Hematopoietic multipotent progenitor cell treated with erythropoietin and hydrocortisone succinate and interleukin-3 and kit ligand, for 4 days (in vitro differentiated cells): ENCODE results near the gene HPSE2.
"Not testable (repeated sequence)": the region's sequence is repeated elsewhere in the genome, so short reads cannot be mapped to it uniquely, and the experiment has no call there.

Experiments
- DNase-seq: peaks from one replicate; pipeline ENCODE4 v3.0.0-alpha.2; 2015

HPSE2 gene

DNA sequence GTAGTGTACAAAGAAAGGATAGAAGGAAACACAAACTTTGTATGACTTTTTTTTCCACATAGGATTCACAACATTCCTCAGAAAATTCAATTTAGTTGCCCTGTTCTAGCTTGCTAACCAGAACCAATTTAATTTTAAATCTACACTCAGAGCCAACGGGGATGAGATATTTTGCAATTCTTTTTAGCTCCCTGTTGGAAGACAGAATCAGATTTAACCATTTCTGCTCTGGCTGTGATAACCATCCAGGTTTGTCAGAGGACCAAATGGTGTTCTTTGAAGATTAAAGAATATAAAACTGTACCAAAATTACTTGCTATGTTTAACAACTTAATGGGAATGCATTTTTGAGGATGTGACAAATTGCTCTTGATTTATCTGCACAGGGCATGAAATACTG lies 319.7 kb downstream of the HPSE2 start:
- no peak for DNase-seq

DNA sequence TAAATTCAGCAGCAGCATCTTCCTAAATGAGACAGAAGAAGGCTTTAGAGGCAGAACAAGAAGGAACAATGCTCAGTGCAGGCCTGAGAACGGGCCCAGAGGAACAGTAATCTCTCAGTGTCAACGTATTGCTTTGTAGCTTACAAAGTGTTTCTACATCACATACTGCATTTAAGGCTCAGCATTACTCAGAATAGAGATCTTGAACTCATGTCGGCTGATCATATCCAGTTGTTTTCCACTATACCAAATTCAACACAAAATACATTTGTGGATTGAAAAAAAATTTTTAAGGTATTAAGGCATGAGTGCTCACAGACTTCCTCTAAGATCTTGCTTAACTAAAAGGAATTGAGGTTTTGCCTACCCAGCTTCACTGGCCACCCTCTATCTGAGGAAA lies 325.1 kb downstream of the HPSE2 start:
- DNase-seq: no peak

DNA sequence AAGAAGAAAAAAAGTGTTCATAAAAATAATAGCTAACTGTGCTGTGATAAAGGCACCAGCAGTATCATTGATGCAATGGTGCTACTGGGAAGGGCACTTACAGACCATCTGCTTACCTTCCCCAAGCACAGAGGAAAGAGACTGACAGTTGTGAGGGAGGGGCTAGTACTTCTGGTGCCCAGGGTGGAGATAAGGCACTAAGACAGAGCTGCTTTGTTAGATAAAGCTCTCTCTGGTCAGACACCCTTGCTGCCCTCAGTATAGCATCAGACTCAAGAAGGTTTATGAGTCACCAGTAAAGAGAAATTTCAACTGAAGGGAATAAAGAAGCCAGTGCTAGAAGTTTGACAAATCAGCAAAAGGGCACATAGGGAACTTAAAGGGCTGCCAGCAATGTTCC lies 325.6 kb downstream of the HPSE2 start:
- DNase-seq: peak; percentile 98

DNA sequence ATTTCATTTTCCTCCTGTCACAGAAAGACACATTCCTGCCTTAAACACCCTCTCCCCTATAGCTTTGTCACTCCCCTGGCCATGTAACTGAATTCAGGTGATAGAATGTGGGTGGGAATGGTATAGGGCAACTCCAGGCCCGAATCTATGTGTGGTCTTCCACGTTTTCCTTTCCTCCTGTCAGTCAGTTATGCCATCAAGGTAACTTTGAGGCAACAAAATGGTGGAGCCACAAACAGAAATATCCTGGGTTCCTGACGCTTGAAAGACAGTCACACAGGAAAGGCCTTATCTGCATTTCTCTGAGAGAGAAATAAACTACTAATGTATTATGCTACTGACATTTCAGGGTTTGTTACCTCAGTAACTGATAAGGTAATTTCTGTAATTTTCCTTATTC lies 326.8 kb downstream of the HPSE2 start:
- DNase-seq: peak; percentile 21

DNA sequence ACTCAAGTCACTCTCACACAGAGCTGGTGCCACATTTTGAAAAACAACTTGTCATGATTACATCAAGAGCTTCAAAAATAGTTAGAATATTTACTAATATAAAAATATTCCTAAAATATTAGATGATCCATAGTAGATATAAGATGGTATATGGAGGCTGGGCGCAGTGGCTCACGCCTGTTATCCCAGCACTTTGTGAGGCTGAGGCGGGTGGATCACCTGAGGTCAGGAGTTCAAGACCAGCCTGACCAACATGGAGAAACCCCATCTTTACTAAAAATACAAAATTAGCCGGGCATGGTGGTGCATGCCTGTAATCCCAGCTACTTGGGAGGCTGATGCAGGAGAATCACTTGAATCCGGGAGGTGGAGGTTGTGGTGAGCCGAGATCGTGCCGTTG lies 327.4 kb downstream of the HPSE2 start:
- DNase-seq: not testable (repeated sequence)

DNA sequence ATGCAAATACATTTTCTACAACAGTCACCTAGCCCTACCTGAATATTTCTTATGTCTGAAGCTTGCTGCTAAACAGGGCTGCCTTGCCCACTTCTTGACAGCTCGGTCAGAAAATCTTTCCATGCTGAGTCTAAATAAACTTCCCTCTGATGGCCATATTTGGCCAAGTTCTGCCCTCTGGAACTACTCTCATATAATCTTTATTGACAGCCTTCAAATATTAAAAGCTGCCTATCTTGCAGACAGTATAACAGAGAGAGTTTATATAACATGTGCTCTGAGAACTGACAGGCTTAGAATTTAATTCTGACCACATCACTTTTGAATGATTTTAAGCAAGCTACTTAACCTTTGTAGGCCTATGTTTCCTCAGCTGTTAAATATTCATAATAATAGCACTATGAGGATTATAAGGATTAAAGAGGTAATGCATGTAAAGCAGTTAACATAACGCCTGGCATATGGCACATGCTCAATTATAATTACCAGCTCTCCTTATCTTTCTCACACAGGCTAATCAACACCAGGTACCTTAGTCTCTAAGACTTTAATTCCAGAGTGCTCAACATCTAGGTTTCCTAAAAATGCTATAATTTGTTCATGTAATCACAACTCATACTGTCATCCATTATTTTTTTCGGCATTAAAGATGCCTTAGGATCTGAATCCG lies 334.1 kb downstream of the HPSE2 start:
- peak; percentile 62 for DNase-seq

DNA sequence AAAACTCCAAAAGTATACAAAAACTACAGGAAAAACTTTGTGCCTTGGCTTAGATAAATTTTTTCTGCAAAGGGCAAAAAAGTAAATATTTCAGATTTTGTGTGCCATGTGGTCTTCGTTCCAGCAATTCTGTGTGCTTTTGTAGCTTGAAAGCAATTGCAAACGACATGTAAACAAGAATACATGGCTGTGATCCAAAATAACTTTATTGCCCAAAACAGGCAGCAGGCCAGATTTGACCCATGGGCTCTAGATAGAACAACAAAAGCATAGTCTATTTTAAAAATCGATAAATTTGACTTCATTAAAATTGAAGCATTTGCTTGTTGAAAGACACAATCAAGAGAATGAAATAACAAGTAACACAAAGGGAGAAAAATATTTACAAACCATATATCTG lies 336.6 kb downstream of the HPSE2 start:
- no peak for DNase-seq

DNA sequence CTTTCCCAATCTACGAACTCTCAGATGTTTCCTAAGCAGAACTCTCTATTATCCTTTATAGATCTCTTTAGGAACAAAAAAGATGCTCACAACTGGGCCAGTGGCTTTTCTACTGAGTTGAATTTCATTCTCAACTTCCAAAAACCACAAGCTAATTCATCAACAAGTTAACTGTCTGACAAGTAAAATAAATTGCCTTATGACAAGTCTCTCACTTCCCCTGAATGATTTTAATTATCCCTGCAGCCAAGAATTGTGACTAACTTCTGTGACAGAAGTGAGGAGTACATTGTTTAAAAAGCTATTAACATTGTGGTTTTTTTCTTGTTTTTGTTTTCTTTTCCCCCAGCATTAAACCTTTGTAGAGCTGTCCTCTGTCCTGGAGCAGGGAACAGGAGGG lies 343.1 kb downstream of the HPSE2 start:
- no peak for DNase-seq

DNA sequence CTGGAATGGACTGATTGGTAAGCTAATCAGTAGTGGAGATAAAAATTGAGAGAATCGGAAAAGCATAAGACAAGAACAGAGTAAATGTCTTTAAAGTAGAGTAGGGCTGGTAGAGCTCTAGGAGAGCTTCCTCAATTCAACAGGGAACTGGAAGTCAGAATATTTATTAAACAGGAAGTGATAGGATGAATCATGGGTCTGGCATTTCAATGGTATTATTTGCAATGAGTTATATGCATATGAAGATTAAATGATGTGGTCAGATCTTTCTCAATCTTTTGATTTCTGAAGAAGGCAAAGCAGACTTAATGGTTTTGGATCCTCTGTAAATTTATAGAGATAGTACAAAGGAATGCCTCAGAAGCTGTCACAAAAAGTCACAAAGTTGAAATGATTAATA lies 349.0 kb downstream of the HPSE2 start:
- peak; percentile 46 for DNase-seq

DNA sequence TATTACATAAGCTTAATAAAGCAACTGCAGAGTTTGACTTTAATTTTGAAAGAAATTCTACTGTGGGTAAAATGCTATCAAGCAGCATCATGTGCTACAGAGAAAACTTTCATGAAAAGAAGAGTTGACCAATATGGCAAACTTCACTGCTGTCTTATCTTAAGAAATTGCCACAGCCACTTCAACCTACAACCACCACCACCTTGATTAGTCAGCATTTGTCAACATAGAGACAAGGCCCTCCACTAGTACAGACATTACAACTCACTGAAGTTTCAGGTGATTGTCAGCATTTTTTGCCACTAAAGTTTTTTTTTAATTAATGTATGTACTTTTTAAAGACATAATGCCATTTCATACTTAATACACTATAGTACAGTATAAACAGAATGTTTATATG lies 350.3 kb downstream of the HPSE2 start:
- peak; percentile 37 for DNase-seq

DNA sequence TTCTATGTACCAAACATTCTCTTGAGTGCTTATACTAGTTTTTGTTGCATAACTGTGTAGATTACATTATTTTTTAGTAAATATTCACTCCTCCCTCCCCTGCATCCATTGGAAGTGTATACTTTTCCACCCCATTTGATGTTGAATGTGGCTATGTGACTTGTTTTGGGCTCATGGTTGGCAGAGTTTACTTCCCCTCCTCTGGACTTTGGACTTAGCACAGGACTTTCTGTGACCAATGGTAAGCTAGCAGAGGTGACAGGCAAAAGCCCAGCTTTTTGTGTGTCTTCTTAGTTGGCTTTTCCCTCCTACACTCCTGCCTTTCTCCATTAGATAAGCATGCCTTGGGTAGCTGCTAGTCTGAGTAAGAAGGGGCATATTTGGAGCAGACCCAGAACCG lies 353.9 kb downstream of the HPSE2 start:
- DNase-seq: no peak

DNA sequence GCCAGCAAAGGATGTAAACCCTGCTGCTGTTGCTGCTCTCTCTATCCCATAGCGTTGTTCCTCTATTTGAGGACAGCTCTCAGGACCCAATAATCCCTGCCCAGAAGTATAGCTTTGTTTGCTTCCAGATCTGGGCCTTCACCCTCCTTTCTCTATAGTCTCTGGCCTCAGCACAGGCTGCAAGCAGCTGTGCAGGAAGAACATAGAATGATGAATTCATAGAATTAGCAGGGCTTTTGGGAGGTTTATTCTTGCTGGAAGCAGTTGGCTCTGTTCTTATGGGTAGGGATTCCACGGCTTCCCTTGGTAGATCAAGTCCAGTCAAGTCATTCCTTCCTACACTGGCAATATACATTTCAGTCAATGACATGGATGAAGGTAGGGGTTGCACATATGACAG lies 354.7 kb downstream of the HPSE2 start:
- no peak for DNase-seq

DNA sequence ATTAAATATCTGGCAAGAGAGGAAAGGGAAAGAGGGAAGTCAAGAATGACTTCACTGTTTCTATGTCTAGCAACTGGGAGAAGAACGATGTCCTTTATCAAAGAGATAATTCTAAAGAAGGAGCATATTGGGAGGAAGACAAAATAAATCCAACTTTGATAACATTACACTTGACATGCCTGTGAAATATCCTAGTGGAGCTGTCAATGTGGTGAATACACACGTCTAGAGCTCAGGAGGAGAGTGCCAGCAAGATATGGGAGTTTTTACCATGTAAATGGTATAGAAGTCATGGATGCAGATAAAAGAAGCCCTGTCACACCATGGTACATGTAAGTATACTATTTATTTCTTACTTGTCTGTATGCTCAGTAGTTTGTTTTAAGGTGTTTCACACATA lies 356.7 kb downstream of the HPSE2 start:
- DNase-seq: no peak

DNA sequence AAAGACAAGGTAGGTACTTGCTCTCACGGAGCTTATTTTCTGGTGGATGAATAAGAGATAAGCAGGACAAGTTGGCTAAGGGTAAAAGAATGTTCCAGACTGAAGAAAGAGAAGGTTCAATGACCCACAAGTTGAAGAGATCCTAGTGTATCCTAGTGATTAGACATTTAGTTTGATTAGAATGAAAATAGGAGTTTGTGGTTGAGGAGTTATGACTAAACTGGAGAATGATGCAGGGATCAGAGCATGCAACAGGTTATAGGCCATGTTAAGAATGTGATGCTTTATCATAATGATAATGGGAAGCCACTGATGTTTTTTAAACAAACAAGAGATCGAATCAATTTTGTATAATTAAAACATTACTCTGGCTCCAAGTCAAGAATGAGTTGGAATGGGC lies 357.2 kb downstream of the HPSE2 start:
- no peak for DNase-seq

DNA sequence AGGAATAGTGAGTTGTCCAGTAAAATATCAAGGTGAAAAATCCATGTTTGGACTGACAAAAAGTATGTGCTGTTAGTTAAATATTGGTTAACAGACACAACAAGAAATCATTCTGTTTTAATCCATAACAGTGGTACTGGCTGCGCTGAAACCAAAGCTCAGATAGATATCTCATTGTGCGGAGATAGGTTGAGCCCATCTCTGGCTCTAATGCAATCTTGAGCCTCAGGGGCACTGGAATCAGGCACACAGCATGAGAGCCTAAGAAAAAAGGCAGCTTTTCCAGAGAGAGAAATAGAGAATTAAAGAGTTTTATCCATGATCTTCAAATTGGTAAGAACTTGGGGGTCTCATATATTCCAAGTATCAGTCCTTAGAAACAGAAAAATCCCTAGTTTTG lies 373.7 kb downstream of the HPSE2 start:
- no peak for DNase-seq

DNA sequence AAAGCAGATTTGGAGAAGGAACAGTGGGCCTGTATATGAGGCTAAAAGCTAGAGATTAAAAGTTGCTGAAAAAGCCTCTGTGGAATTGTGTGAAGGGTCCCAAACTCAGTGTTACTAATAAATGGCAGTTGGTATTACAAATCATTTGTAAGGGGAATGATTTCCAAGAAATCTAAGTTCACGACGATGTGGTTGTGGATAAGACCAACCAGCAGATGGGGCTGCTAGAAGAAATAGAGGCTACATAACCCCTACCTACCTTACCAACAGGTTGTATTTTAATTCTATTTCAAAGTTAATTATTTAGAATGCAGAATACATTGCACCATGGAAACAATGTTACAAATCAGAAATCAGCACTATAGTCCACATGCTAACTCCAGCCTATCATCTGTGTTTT lies 377.1 kb downstream of the HPSE2 start:
- peak; percentile 18 for DNase-seq

DNA sequence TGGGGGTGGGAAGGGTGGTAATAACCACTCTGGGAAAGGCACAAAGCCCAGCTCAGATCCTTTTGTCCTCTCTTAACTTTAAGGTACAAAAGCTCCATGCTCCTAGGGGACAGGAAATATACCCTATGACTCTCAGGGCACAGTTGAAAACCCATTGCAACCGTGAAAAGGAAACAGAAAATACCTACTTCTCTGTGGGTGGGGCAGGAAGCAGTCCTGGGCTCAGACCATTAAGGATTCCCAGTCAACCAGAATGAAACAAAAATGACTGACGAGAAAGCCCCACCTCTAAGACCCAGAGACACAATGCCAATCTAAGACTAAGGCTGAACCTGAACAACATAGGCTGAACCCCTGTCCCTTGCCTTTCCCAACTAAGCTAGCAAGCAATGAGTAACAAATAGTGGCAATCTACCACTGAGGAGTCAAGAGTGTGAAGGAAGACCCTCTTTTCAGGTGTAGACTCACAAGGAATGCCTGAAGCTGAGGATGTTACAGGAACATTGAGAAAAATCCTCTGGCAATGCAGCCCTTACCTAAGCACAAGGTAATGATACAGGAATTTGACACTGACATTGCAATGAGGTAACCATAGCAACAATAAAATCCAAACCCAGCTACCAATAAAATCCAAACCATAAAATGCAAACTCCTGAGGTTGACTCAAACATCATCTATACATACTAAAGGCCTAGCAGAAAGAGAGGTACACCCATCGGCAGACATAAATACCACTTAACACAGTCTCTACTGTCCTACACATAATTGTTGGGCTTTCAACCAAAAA lies 380.1 kb downstream of the HPSE2 start:
- DNase-seq: no peak

DNA sequence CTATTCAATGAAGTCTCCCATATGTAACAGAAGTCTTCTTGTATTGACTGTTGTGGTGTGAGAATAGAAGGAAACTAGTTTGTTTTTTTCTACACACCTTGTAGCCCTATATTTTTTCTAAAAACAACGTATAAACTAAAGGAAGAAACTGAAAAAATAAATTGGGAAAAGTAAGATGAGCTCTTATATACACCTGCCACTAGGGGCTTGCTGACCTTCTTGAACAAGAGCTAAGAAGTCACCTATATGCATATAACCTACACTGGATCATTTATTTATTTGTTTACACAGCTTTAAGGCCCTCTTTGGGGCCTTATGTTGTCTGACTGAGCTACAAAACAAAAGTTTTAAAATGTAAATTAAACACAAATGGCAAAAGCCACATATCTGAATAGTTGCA lies 383.0 kb downstream of the HPSE2 start:
- peak; percentile 38 for DNase-seq

DNA sequence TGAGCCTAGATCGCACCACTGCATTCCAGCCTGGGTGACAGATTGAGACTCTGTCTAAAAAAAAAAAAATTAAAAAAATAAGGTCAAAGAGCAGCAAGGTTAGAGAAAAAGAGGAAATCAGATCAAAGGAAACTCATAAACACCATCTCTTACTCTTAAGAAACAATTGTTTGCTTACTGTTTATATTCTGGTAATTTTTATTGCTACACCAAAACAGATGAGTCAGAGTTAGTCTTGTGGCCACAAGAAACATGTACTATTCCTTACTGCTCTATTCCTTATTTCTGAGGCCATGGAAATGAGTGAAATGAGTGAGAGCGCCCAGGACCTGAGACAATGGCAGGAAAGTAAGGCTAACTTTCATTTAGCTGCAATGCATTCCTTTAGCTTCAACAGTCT lies 387.3 kb downstream of the HPSE2 start:
- no peak for DNase-seq

DNA sequence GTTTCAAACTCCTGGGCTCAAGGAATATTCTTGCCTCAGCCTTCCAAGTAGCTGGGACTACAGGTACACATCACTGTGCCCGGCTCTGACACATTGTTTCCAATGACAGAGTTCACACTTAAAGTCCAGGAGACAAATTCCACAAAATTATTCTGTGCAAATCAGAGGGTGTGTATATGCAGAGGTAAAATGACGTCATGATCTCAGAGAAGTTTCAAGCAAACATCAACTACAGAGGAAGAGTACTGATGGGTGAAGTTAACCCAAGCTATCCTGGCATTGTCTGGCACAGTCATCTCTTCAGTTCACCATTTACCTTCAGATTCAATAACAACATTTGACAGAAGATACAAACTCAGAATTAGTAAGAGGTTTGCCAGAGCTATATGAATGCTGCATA lies 388.9 kb downstream of the HPSE2 start:
- DNase-seq: no peak

DNA sequence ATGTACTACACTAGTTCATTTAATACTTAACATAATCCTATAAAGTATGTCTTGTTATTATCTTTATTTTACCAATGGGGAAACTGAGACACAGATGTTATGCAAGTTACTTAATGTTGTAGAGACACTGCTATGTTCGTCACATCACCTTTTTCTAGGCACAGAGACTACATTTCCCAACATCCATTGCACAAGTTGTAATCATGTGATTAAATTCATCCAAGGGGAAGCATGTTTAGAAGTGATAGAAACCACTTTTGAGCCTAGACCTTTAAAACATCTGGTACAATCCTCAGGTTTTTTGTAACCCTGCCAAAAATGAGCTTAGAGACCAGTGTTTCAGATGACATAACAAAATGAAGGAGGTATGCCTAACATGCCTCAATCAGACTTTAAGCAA lies 402.1 kb downstream of the HPSE2 start:
- peak; percentile 4 for DNase-seq

DNA sequence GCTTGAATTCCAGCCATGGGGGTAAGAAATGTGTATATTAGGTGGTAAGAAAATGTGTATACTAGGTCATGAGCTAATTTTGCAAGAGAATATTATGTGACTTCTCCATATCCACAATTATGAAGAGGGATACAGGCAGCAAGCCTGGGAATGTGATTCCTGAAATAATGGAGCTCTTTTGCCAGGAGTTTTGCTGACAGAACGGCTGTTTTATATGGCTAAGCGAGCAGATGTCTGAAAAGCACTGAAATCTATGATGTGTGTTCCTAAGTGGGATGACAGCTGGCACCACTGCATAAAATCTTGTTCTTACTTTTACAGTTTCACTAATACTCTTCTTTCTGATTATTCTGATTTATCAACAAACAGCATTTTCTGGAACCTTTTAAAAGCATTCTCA lies 402.9 kb downstream of the HPSE2 start:
- DNase-seq: no peak

DNA sequence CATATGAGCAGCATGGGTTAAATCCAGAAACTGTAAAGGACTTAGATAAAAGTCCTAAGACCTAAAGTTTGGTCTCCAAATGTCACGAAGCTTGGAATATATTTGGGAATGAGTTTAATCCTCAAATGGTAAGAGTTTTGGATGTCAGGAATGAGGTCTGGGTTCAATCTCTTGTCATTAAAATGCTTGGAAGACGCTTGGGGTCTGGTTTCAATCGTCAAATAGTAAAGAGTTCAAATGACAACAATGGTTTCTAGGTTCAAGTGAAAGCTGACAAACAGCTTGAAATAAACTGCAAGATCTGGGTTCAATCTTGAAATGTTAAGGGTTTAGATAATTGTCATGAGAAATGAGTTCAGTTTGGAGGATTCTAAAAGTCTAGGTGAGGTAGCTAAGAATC lies 403.5 kb downstream of the HPSE2 start:
- DNase-seq: no peak

DNA sequence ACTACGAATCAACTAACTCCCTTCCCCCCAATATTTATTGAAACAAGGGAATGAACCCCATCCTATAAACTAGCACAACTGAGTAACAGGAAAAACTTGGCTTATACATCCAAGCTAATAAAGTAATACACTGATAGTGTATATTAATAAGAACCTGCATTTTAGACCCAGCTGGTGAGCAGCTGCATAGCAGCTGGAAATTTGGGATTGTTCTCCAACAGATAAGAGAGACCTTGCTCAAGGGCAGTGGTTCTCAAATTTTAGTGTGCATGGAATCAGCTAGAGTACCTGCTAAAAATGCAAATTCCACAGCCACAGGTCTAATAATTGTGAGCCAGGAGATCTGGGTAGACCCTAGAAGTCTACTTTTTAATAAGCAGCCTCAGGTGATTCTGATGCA lies 404.3 kb downstream of the HPSE2 start:
- no peak for DNase-seq

DNA sequence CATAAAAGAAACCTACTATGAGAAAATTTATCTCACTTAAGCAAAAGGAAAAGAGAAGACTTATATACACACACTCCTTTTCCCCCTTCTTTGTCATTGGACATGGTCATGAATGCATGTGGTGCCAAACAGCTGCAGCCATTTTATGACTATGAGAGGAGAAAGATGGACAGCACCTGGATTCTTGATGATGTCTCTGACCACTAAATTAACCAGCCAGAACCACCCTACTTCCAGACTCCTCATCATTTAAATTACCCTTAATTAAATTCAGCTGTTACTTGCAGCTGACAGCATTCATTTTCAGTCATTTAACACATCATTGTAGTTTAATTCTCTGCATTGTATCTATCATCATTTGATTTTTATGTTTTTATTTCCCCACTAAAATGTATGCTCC lies 409.9 kb downstream of the HPSE2 start:
- DNase-seq: no peak
